SKM-1 (cell line): Measurements from ENCODE around the gene ATP1B3.
A peak's percentile ranks its signal among the peaks of the same experiment; 100 is the strongest.
"Not testable (repeated sequence)": the region's sequence is repeated elsewhere in the genome, so short reads cannot be mapped to it uniquely, and the experiment has no call there.

Source experiments
- DNase-seq: peaks from one replicate; lab custom pipeline; 2025; ENCODE audit not compliant: unreplicated experiment; lab: John Stamatoyannopoulos, UW

The ATP1B3 gene

GRCh38 chr3:141876381-141876890 lies at the start of gene ATP1B3:
Gene ATP1B3, plus strand, starts transcription at chr3:141876643. Its CDS starts 159 bp downstream, at chr3:141876802.
- peak; percentile 24 for DNase-seq

GRCh38 chr3:141828487-141828886 lies 48.0 kb upstream of the ATP1B3 start:
- no peak for DNase-seq

DNA sequence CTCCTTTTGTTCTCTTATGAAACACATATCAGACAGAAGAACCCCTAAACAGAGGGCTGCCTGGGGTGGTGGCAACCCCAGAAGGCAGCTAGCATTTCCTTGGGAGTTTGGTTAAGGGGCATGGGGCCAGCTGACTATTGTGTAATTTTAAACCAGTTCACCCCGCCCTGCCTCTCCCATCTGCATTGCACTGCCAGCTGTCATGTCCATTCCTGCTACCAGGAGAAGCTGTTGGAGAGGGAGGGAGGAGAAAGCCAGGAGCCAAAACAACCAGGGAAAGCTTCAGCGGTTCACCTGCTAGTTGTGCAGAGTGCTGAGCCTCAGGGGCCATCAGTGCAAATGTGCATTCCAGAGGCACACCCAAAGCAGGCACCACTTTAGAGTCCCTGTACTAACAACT lies 47.6 kb upstream of the ATP1B3 start:
- DNase-seq = no peak

DNA sequence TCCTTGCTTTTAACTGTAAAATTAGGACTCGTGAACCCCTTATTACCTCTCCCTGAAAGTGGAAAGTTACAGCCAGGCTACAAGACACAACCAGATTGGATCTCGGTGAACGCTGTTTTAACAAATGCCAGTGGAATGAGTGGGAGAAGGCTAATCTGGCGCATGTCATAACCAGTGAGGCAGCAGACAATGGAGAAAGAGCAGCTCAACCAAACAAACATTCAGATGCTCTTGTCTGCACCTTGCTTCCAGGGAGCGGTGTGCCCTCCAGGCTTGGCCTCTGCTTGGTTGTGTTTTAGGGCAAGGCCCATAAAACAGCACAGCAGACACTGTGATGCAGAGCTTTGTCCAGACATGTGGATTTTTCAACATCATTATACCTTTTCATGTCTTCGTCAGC lies 45.9 kb upstream of the ATP1B3 start:
- no peak for DNase-seq

GRCh38 chr3:141834292-141834691 lies 42.2 kb upstream of the ATP1B3 start:
- no peak for DNase-seq

- DNase-seq = no peak
These were observed 40.8 kb upstream of the ATP1B3 start for GRCh38 chr3:141835557-141836229.

DNA sequence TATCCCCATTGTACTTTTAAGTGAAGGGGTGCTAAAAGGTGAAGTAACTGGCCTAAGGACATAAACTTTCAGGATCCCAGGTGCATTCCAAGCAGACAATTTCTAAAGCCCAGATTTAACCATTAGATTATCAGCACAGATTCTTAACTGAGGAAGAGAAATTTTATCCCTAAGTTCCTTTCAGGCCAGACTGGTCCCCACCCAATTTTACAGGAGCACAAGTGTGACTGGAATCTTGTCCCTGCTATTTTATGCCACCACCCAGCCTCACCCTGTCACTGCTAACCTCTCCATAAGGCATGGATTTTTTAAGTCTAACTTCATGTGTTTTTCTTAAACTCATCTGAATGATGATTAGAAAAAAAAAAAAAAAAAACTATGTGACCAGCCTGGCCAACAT lies 37.1 kb upstream of the ATP1B3 start:
- no peak for DNase-seq

- DNase-seq = no peak
These were observed 35.5 kb upstream of the ATP1B3 start for GRCh38 chr3:141840737-141841544.

GRCh38 chr3:141844108-141844507 lies 32.3 kb upstream of the ATP1B3 start:
- DNase-seq = no peak

DNA sequence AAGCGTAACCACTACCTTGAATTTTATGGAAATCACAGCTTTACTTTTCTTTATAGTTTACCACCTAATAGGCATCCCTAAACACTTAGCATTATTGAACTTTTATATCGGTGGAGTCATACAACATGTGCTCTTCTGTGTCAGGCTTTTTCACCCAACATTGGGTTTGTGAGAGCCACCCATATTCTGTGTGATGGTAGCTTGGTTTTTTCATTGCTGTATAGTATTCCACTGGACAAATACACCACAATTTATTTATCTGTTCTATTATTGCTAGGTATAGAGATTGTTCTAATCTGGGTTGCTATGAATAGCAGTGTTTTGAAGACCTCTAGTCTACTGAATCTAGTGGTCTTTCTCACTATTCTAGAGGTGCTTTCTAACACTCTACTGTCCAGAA lies 31.6 kb upstream of the ATP1B3 start:
- DNase-seq = no peak

DNA sequence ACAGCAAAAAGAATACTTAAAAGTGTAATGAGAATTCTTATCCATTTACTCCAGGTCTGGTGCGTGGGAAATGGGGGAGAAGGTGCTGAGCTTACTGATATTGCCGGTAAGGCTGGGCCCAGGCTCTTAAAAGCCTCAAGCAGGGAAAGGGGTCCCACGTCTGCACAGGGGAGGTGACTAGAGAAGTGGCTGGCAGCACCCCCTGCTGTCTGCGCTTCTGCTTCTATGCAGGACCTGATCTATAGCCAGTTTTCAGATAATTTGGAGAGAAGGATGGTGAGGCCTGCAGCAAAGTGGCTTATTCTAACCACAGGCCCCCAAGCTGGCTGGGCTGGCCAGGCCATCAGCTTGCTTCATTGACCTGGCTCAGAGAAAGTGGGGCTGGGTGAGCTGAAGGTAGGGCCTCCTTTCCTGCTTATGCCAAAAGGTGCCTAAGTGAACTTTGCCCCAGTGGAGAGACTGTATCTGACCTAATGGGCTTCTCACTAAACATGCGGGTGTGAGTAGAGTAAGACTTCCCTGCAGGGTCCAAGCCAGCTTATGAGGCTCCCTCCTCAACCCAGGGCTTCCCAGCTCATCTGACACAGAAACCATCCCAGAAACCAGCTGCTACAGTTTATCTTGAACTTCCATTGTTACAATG lies 30.9 kb upstream of the ATP1B3 start:
- DNase-seq = no peak

- DNase-seq = no peak
These were observed 30.4 kb upstream of the ATP1B3 start for GRCh38 chr3:141846050-141846433.

DNA sequence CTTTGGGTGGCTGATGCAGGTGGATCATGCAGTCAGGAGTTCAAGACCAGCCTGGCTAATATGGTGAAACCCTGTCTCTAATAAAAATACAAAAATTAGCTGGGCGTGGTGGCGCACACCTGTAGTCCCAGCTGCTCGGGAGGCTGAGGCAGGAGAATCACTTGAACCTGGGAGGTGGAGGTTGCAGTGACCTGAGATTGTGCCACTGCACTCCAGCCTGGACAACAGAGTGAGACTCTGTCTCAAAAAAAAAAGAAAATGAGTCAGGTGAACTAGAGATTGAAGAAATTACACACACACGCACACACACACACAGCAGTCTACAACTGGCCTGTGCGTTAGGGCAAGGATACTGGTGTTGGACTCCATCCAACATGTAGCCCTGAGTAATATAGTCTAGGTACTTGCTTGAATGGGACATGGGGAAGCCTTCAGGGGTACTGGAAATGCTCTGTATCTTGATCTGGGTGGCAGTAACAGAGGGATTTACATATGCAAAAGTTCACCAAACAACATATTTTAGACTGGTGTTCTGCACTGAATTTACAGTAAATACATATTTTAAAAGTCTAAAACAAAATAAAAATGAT lies 28.2 kb upstream of the ATP1B3 start:
- DNase-seq = not testable (repeated sequence)

GRCh38 chr3:141849056-141849815 lies 27.2 kb upstream of the ATP1B3 start:
- no peak for DNase-seq

DNA sequence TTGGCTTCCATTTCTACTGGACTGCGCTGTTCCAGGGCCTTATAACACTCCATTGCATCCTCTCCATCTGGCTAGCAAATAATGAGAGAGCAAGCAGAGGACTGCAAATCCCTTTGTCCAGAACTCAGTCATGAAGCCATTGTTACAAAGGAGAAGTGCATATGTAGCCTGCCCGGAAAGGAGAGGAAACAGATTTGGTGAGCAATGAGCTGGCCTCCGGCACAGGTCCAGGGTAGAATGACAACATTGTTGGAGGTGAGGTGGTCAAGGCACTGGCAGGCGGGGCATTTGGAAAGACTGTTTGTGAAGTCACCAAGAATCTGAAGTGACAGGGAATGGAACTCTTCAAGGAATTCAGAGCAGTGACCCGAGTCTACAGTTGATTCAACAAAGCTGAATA lies 25.0 kb upstream of the ATP1B3 start:
- DNase-seq = no peak

DNA sequence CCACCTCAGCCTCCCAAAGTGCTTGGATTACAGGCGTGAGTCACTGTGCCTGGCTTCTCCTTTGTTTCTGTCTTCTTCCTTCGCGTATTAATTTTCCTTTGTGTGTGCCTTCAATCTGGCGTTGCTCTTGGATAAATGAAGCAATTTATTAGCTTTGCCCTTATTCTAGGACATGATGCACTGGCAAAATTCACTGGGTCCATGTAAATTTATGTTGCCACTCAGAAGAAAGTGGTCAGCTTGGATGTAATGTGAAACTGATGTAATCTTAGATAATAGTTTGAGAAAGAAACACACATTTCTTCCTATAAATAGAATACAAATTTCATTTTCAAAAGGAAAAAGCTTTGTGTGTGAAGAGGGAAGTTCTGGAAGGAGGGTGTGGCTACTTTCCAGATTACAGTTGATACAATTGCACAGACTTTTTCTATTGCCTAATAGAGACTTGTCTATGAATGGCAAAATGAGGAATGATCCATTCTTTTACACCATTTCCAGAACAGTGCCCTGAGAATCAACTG lies 23.3 kb upstream of the ATP1B3 start:
- peak; percentile 45 for DNase-seq

- DNase-seq = no peak
These were observed 22.7 kb upstream of the ATP1B3 start for GRCh38 chr3:141853629-141854168.

- no peak for DNase-seq
These were observed 21.8 kb upstream of the ATP1B3 start for GRCh38 chr3:141854599-141854998.

GRCh38 chr3:141858312-141858711 lies 18.1 kb upstream of the ATP1B3 start:
- DNase-seq = no peak

- DNase-seq = no peak
These were observed 16.8 kb upstream of the ATP1B3 start for GRCh38 chr3:141859651-141860050.
